ENCODE measurements around the gene IRAK4.

DNA sequence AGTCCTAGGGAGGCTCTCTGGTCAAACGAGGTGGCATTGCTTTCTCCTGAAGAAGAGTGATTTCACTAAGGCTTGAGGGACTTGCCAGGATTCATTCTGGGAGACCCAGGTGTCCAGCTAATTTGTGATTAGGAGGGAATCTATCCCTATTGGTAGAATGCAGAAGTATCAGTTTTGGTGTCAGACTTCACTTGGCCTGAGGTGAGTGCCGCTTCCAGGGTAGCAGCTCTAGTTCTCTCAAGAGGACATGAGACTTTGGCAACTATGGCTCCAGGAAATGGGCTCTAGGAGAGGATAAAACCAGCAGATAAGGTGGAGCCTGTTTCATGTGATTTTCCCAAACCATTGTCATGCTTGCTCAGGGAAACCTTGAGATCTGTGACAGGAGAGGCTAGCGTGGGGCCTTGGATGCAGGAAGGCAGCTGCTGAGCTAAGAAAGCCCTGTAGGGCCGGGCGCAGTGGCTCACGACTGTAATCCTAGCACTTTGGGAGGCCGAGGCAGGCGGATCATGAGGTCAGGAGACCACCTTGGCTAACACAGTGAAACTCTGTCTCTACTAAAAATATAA, 65.5 kb downstream of the IRAK4 start:
- TF ChIP-seq, protein P1, sequence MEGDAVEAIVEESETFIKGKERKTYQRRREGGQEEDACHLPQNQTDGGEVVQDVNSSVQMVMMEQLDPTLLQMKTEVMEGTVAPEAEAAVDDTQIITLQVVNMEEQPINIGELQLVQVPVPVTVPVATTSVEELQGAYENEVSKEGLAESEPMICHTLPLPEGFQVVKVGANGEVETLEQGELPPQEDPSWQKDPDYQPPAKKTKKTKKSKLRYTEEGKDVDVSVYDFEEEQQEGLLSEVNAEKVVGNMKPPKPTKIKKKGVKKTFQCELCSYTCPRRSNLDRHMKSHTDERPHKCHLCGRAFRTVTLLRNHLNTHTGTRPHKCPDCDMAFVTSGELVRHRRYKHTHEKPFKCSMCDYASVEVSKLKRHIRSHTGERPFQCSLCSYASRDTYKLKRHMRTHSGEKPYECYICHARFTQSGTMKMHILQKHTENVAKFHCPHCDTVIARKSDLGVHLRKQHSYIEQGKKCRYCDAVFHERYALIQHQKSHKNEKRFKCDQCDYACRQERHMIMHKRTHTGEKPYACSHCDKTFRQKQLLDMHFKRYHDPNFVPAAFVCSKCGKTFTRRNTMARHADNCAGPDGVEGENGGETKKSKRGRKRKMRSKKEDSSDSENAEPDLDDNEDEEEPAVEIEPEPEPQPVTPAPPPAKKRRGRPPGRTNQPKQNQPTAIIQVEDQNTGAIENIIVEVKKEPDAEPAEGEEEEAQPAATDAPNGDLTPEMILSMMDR (IDR thresholded peaks at IDR 0.05): no peak
- TF ChIP-seq POLR2A (IDR thresholded peaks at IDR 0.05): no peak
